Activated CD8-positive, alpha-beta memory T cell treated with anti-CD3 and anti-CD28 coated beads for 4 hours (primary cell): ENCODE measurements around the gene PLCB4.

Experiments used
- DNase-seq, 2 donors: peaks; one replicate each; pipeline ENCODE4 v3.0.0-alpha.2; 2020; ENCODE audit warnings: low read depth in 2 of 2

PLCB4 gene

GRCh38 chr20:9495701-9496100, 426.8 kb downstream of the PLCB4 start:
- no peak for DNase-seq

GRCh38 chr20:9496155-9496554, 427.3 kb downstream of the PLCB4 start:
- DNase-seq: no peak

GRCh38 chr20:9498322-9498721, 429.4 kb downstream of the PLCB4 start:
- DNase-seq: no peak

- no peak for DNase-seq
These were observed 430.4 kb downstream of the PLCB4 start for GRCh38 chr20:9499126-9499899.

- no peak for DNase-seq
These were observed 431.2 kb downstream of the PLCB4 start for GRCh38 chr20:9500121-9500520.

GRCh38 chr20:9501473-9501872, 432.6 kb downstream of the PLCB4 start:
- DNase-seq: no peak

- DNase-seq: no peak
These were observed 434.8 kb downstream of the PLCB4 start for GRCh38 chr20:9503526-9504245.

- no peak for DNase-seq
These were observed 437.5 kb downstream of the PLCB4 start for GRCh38 chr20:9506280-9506821.

GRCh38 chr20:9506964-9507369, 438.1 kb downstream of the PLCB4 start:
- DNase-seq: no peak

- DNase-seq: no peak
These were observed 438.8 kb downstream of the PLCB4 start for GRCh38 chr20:9507544-9508239.

GRCh38 chr20:9508240-9508661, 439.4 kb downstream of the PLCB4 start:
- DNase-seq: no peak

- DNase-seq: no peak
These were observed 439.9 kb downstream of the PLCB4 start for GRCh38 chr20:9508696-9509178.

- DNase-seq: no peak
These were observed 440.4 kb downstream of the PLCB4 start for GRCh38 chr20:9509246-9509645.

- DNase-seq: no peak
These were observed 442.0 kb downstream of the PLCB4 start for GRCh38 chr20:9510911-9511310.

- DNase-seq: no peak
These were observed 445.2 kb downstream of the PLCB4 start for GRCh38 chr20:9514072-9514460.

- DNase-seq: no peak
These were observed 445.8 kb downstream of the PLCB4 start, which contains the start of gene LAMP5 for GRCh38 chr20:9514461-9515213. Gene LAMP5, plus strand, starts transcription at chr20:9514590. Its CDS starts 263 bp downstream, at chr20:9514853.

GRCh38 chr20:9515214-9515585, 446.3 kb downstream of the PLCB4 start:
- DNase-seq: no peak

- DNase-seq: no peak
These were observed 446.9 kb downstream of the PLCB4 start for GRCh38 chr20:9515741-9516233.

- DNase-seq: no peak
These were observed 447.5 kb downstream of the PLCB4 start for GRCh38 chr20:9516234-9516871.

- DNase-seq: no peak
These were observed 448.6 kb downstream of the PLCB4 start for GRCh38 chr20:9517297-9518162.
